ENCODE measurements around the gene SAC3D1.

SAC3D1 gene

GRCh38 chr11:65017937-65018336, 23.1 kb upstream of the SAC3D1 start:
- H3K9me2 ChIP-seq (replicated peaks; ENCODE audit: insufficient read depth, low read length) = no peaks in the 10 kb centered on the region
- no peaks in the 10 kb centered on the region for H3K9me3 ChIP-seq (ENCODE audit: insufficient read depth, low read length)
- H3K36me3 ChIP-seq (ENCODE audit: low read length) = no peaks in the 10 kb centered on the region
- H3K27me3 ChIP-seq (ENCODE audit: low read length) = no peaks in the 10 kb centered on the region
- H2AFZ ChIP-seq (ENCODE audit: low read depth, low read length, severe bottlenecking) = no peak overlapping the region
- 0 out of 2 replicates have a peak, but pooled peaks cover 4% of the 10 kb centered on the region for H3F3A ChIP-seq (ENCODE audit: insufficient read depth)
- no peak overlapping the region for H3K9ac ChIP-seq (ENCODE audit: low read length)
- TF ChIP-seq, protein P1, sequence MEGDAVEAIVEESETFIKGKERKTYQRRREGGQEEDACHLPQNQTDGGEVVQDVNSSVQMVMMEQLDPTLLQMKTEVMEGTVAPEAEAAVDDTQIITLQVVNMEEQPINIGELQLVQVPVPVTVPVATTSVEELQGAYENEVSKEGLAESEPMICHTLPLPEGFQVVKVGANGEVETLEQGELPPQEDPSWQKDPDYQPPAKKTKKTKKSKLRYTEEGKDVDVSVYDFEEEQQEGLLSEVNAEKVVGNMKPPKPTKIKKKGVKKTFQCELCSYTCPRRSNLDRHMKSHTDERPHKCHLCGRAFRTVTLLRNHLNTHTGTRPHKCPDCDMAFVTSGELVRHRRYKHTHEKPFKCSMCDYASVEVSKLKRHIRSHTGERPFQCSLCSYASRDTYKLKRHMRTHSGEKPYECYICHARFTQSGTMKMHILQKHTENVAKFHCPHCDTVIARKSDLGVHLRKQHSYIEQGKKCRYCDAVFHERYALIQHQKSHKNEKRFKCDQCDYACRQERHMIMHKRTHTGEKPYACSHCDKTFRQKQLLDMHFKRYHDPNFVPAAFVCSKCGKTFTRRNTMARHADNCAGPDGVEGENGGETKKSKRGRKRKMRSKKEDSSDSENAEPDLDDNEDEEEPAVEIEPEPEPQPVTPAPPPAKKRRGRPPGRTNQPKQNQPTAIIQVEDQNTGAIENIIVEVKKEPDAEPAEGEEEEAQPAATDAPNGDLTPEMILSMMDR (IDR thresholded peaks at IDR 0.05; ENCODE audit: insufficient read depth, low read length, poor library complexity, severe bottlenecking) = no peak
- no peak for TF ChIP-seq EZH2phosphoT487 (conservative IDR thresholded peaks at IDR 0.05; ENCODE audit: low read length)
- no peak overlapping the region for H3K27ac ChIP-seq (ENCODE audit: low read depth, low read length)
- H3K79me2 ChIP-seq (ENCODE audit: insufficient read depth, low read length) = peaks cover 24% of the 10 kb centered on the region
- no peak overlapping the region for H3K4me3 ChIP-seq (ENCODE audit: insufficient read depth, low read length, poor library complexity, severe bottlenecking)
- H4K20me1 ChIP-seq (ENCODE audit: low read depth, low read length) = no peaks in the 10 kb centered on the region
- H3K4me2 ChIP-seq (ENCODE audit: low read depth, low read length, poor library complexity, severe bottlenecking) = no peak overlapping the region

DNA sequence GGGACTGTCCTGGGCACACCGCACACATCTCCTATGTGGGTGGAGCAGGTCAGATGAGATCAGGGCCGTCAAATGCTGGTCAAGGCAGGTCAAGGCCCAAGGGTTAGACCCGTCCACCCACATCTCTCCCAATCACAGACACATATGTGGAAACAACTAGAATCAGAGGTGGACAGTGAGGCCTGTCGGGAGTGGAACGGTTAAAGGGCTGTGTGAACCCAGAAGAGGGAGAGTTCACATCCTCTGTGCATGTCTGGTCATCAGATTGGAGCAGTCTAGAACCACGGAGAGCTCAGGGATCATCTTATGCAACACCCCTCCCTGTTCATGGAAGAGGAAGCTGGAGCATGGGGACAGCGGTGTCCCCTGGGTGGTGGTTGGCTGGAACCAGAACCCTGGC, 21.2 kb upstream of the SAC3D1 start:
- Histone ChIP-seq H3F3A (ENCODE audit: insufficient read depth) (no peaks in the 10 kb centered on the region), H3K9me2 (replicated peaks; ENCODE audit: insufficient read depth, low read length) (no peaks in the 10 kb centered on the region), H3K79me2 (ENCODE audit: insufficient read depth, low read length) (peaks cover 21% of the 10 kb centered on the region), H3K4me2 (ENCODE audit: low read depth, low read length, poor library complexity, severe bottlenecking) (no peak overlapping the region), H3K27me3 (ENCODE audit: low read length) (no peaks in the 10 kb centered on the region), H4K20me1 (ENCODE audit: low read depth, low read length) (no peaks in the 10 kb centered on the region), H3K27ac (ENCODE audit: low read depth, low read length) (no peak overlapping the region), H3K9me3 (ENCODE audit: insufficient read depth, low read length) (no peaks in the 10 kb centered on the region), H3K36me3 (ENCODE audit: low read length) (no peaks in the 10 kb centered on the region), H3K9ac (ENCODE audit: low read length) (no peak overlapping the region), H3K4me3 (ENCODE audit: insufficient read depth, low read length, poor library complexity, severe bottlenecking) (no peak overlapping the region), H2AFZ (ENCODE audit: low read depth, low read length, severe bottlenecking) (no peak overlapping the region)
- TF ChIP-seq, protein P1 (IDR thresholded peaks at IDR 0.05; ENCODE audit: insufficient read depth, low read length, poor library complexity, severe bottlenecking) = no peak
- TF ChIP-seq EZH2phosphoT487 (conservative IDR thresholded peaks at IDR 0.05; ENCODE audit: low read length) = no peak

DNA sequence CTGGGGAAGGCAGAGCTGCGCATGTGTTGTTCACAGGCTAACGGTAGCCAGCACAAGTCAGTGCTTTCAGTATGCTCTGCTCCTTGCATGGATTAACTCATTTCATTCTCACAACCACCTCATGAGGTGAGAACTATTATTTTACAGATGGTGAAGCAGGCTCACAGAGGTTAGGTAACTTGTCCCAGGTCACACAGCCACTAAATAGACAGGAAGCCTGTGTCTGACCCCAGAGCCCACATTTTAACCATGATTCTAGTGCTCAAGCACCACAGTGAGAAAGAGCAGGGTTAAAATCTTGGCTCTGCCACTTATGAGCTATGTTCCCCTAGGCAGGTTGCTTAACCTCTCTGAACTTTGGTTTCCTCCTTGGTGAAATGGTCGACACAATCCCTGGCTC, 20.0 kb upstream of the SAC3D1 start:
- Histone ChIP-seq H3K9ac (ENCODE audit: low read length) (no peak overlapping the region), H2AFZ (ENCODE audit: low read depth, low read length, severe bottlenecking) (no peak overlapping the region), H3K4me2 (ENCODE audit: low read depth, low read length, poor library complexity, severe bottlenecking) (no peak overlapping the region), H3K4me3 (ENCODE audit: insufficient read depth, low read length, poor library complexity, severe bottlenecking) (no peak overlapping the region), H3F3A (ENCODE audit: insufficient read depth) (no peaks in the 10 kb centered on the region), H3K9me3 (ENCODE audit: insufficient read depth, low read length) (no peaks in the 10 kb centered on the region), H3K27ac (ENCODE audit: low read depth, low read length) (no peak overlapping the region), H3K27me3 (ENCODE audit: low read length) (no peaks in the 10 kb centered on the region), H3K36me3 (ENCODE audit: low read length) (no peaks in the 10 kb centered on the region), H3K9me2 (replicated peaks; ENCODE audit: insufficient read depth, low read length) (no peaks in the 10 kb centered on the region), H4K20me1 (ENCODE audit: low read depth, low read length) (no peaks in the 10 kb centered on the region), H3K79me2 (ENCODE audit: insufficient read depth, low read length) (peaks cover 9% of the 10 kb centered on the region; the same call in 1 of the 2 replicates)
- no peak for TF ChIP-seq EZH2phosphoT487 (conservative IDR thresholded peaks at IDR 0.05; ENCODE audit: low read length)
- TF ChIP-seq, protein P1 (IDR thresholded peaks at IDR 0.05; ENCODE audit: insufficient read depth, low read length, poor library complexity, severe bottlenecking) = no peak
